SKM-1 (cell line): ENCODE results near the gene CLN3.
"Not testable (repeated sequence)": the region's sequence is repeated elsewhere in the genome, so short reads cannot be mapped to it uniquely, and the experiment has no call there.

Experiments used
- DNase-seq: peaks from one replicate; lab custom pipeline; 2025; ENCODE audit not compliant: unreplicated experiment; lab: John Stamatoyannopoulos, UW

The CLN3 gene

GRCh38 chr16:28491970-28492474, at the start of gene CLN3:
TSS of gene CLN3 (minus strand) at chr16:28492074. CDS start at chr16:28491759, 315 bp downstream.
- peak; percentile 86 for DNase-seq

GRCh38 chr16:28540346-28540745, 48.5 kb upstream of the CLN3 start:
- no peak for DNase-seq

- no peak for DNase-seq
Observed at GRCh38 chr16:28538733-28539596, 47.1 kb upstream of the CLN3 start, which contains the start of gene NUPR1. TSS of gene NUPR1 (minus strand) at chr16:28538974. CDS start at chr16:28538907, 67 bp downstream.

- DNase-seq, result no peak
Observed at GRCh38 chr16:28537964-28538732, 46.3 kb upstream of the CLN3 start.

GRCh38 chr16:28537076-28537475, 45.2 kb upstream of the CLN3 start:
- no peak for DNase-seq

GRCh38 chr16:28534542-28535373, 42.9 kb upstream of the CLN3 start:
- peak; percentile 93 for DNase-seq

GRCh38 chr16:28532940-28533647, 41.2 kb upstream of the CLN3 start:
- no peak for DNase-seq

- DNase-seq, result no peak
Observed at GRCh38 chr16:28531777-28532744, 40.2 kb upstream of the CLN3 start.

- no peak for DNase-seq
Observed at GRCh38 chr16:28529124-28529523, 37.2 kb upstream of the CLN3 start.

GRCh38 chr16:28528463-28528867, 36.6 kb upstream of the CLN3 start:
- no peak for DNase-seq

- no peak for DNase-seq
Observed at GRCh38 chr16:28527985-28528384, 36.1 kb upstream of the CLN3 start.

- DNase-seq, result not testable (repeated sequence)
Observed at GRCh38 chr16:28527100-28527785, 35.4 kb upstream of the CLN3 start.

- DNase-seq, result no peak
Observed at GRCh38 chr16:28526201-28527099, 34.6 kb upstream of the CLN3 start.

GRCh38 chr16:28524681-28525171, 32.9 kb upstream of the CLN3 start:
- no peak for DNase-seq

GRCh38 chr16:28522792-28523191, 30.9 kb upstream of the CLN3 start:
- DNase-seq, result no peak

- no peak for DNase-seq
Observed at GRCh38 chr16:28521436-28521835, 29.6 kb upstream of the CLN3 start.

- no peak for DNase-seq
Observed at GRCh38 chr16:28520672-28521071, 28.8 kb upstream of the CLN3 start.
